NCI-H2196 treated with DMSO at 0.1 percent for 48 hours (cell line): ENCODE results near the gene TIMP2.
A peak's percentile ranks its signal among the peaks of the same experiment; 100 is the strongest.

Source experiments
- DNase-seq: peaks from one replicate; lab custom pipeline; 2025; ENCODE audit not compliant: unreplicated experiment; lab: John Stamatoyannopoulos, UW

TIMP2 gene

GRCh38 chr17:78839762-78840529 is 85.2 kb downstream of the TIMP2 start:
- no peak for DNase-seq

DNA sequence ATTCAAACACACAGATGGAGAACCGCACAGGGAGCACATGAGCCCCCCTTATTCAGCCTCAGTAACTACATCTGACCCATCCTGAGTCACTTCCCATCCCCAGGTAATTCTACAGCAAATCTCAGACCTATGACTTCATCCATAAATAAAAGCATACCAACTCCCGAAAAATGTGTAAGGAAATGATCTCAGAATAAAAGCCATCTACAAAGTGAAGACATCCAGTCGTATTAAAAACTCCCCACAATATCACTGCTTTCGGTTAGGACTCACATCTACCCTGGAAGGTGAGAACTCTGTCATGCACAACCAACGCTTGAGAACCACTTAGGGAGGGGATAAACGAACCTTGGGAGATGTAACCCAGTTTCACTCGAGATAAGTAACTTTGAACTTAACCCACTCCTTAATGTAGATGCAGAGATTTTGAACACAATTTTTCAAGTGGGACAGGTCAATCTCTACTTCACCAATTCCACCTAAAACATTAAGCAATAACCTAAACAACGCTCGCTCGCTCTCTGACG is 85.9 kb downstream of the TIMP2 start:
- DNase-seq: no peak

- DNase-seq: peak; percentile 90
Observed at GRCh38 chr17:78838574-78839005, 86.6 kb downstream of the TIMP2 start.

- DNase-seq: no peak
Observed at GRCh38 chr17:78836420-78837021, 88.7 kb downstream of the TIMP2 start.

DNA sequence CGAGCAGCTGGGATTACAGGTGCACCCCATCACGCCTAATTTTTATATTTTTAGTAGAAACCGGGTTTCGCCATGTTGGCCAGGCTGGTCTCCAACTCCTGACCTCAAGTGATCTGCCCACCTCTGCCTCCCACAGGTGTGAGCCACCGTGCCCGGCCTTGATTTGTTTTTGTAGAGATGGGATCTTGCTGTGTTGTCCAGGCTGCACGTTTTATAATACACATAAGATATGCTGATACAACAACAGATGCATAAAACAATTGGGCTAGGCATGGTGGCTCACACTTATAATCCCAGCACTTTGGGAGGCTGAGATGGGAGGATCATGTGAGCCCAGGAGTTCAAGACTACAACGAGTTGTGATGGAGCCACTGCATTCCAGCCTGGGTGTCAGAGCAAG is 90.6 kb downstream of the TIMP2 start:
- DNase-seq: no peak

DNA sequence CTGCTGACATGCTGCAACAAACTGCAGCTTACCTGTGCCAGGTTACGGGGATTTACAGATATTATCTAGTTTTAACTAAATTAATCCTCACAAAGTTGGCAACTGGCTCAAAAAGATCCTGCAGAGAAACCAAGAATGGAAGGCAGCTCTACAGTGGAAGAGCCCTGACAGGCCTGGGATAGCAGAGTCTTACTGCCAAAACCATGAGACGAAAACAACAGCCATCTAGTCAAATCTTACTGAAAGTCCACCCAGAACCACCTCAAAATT is 92.7 kb downstream of the TIMP2 start:
- DNase-seq: no peak

DNA sequence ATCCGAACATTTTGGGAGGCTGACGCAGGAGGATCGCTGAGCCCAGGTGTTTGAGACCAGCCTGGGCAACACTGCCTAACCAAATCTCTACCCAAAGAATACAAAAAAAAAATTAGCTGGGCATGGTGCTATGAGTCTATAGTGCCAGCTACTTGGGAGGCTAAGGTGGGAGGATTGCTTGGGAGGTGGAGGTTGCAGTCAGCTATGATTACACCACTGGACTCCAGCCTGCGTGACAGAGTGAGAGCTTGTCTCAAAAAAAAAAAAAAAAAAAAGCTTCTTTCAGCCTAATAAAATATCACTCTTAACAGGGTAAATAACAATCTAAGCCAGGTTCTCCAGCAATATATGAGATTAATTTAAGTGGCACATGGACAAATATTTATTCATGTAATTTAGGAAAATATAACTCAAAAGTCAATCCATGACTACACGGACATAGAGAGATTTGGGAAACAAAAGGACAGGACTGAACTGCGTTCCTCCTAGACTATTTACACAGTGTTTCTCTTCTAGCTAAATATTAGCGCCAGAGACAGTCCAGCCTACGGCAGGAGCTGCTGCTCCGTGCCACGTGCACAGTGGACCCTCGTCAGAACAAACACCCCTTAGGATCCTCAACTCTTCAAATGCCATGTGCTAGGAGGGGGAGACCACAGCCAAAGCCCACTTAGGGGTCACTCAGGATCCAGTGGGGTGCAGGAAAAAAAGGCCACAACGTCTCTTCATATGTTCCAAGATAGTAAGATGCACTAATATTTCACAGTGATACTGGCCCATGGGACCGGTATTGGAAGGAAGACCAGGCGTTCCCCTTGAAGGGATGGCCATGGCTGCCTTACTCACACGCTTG is 93.3 kb downstream of the TIMP2 start:
- no peak for DNase-seq

GRCh38 chr17:78829477-78829876 is 95.7 kb downstream of the TIMP2 start:
- no peak for DNase-seq

- no peak for DNase-seq
Observed at GRCh38 chr17:78828470-78829185, 96.6 kb downstream of the TIMP2 start.

DNA sequence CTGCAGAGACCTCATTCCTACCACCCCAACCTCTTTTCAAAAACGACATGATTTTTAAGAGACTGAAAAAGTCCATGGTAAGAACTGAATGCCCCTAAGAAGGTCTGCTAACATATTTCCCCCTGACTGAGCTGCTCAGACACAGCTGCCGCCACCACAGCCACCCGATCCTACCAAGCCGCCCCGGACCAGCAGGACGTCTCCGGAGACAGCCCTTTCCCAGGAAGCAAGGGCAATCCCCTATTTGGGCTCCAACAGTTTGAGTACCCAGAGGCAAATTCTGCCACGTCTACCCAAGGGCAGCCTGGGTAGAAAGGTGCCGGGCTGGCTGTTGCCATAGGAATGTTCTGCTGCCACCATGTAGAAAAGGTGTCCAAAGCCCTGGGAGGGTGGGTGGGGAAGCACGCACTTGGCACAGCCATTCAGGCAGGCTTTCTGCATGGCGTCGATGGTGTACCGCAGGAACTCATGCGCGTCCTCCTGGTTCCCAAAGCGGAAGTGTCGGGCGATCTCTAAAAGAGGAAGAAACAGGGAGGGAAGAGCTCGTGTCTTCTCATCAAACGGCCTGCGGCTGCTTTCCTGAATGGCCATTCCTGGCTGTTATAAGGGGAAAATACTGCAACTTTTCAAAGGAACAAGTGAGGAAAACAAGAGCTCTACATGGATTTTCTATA is 98.2 kb downstream of the TIMP2 start:
- DNase-seq: no peak

- DNase-seq: no peak
Observed at GRCh38 chr17:78826421-78826820, 98.8 kb downstream of the TIMP2 start.

DNA sequence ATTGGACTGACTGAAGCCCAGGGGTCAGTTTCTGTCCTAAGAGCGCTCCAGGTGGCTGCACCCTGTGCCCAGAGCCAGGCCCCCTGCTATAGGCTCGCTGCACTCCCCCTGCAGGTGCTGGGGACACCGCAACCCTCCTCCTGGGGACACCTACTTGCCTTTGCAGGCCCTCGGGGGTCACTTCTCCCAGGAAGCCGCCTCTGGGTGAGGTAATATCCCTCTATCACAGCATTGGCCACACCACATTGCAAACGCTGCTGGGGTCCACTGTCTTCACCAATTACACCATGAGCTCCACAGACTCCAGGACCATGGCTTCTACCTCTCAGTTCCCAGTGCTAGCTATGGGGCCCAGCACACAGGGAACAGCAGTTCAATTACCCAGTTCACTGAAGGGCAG is 99.5 kb downstream of the TIMP2 start:
- DNase-seq: no peak

DNA sequence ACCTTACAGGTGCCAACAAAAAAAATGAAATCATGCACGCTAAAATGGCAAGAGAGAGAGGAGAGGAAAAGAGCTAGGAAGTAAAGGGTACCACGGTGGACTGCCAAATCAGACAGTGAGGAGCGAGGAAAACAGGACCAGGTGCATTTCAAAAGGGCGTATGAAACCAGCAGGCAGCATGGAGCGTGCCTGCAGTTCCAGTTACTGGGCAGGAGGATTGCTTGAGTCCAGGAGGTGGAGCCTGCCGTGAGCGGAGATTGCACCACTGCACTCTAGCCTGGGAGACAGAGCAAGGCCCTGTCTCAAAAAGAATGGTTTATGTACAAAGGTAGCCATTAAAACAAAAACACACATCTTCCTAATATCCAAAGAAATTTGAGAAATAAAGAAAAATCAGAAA is 100.9 kb downstream of the TIMP2 start:
- DNase-seq: no peak

DNA sequence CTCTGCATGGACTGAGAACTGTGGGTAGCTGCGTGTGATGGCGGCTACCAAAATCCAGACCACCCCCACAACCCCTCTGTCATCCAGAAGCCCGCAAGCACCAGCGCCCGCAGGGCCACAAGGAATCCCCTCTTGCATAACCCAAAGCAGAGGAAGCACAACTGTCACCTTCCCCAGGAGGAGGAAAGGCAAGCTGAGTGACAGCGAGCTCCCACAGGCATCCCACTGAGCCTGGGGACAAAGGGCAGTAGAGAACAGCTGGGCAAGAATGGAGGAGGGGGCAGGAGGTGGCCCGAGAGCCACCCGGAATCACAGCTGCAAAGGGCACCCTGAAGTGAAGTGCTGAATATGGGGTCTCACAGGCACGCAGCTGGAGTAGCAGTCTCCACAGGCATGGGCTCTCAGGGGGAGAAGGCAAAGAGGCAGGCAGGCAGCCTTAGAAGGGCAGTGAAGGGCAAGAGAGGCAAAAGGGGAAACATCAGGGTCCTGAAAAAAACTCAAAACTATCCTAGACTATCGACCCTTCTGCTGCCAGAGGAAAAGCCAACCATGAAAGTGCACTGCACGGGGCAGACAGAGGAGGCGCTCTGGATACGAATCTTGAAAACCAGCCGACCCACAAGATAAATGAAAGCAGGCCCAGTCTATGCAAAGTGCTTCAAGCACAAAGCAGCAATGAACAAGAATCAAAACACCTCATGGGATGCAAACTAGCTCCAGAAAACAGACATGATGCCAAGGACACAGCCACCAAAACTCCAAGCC is 101.7 kb downstream of the TIMP2 start:
- no peak for DNase-seq

- no peak for DNase-seq
Observed at GRCh38 chr17:78822552-78822951, 102.6 kb downstream of the TIMP2 start.

- no peak for DNase-seq
Observed at GRCh38 chr17:78821961-78822360, 103.2 kb downstream of the TIMP2 start.

GRCh38 chr17:78820841-78821240 is 104.3 kb downstream of the TIMP2 start:
- DNase-seq: no peak

GRCh38 chr17:78819806-78820792 is 105.1 kb downstream of the TIMP2 start:
- no peak for DNase-seq

DNA sequence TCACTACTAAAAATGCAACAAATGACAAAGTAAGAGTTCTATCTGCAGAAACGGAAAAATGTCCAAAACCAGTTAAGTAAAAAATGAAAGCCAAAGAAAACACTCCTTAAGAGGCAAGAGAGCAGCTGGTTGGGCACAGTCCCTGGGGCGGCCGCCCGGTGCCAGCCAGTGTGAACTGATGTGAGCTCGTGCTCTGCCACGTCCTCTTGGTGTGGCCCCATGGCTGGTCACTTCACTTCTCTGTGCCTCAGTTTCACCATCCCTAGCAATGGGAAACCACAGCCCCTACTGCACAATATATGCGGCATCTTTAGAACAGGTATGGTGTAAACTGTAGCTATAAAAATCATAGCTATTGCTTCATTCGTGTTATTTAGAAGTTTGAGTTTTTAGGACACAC is 105.8 kb downstream of the TIMP2 start:
- no peak for DNase-seq
